ENCODE measurements around the gene ACP6.

Gene ACP6

DNA sequence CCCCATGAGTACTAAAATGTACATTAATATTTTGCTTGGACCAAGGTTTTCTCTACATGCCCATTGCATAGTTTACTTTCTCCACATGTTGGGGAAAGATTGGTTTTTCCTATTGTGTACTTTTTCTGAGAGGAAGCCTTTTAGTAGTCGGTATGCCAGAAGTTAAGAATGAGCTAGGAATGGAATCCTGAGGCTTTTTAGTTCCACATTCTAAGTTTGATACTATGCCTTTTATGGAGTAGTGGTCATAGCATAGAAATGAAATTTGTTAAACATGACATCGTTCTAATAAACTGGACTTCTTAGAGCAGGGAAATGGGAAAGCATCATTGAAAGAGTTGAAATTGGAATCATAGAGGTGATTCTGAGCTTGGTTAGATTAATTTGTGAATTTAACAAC lies 64.7 kb downstream of the ACP6 start:
- Histone ChIP-seq H3K4me3 (ENCODE audit: control insufficient read depth in 1 of 7, extremely low read depth in 1 of 7, insufficient read depth in 4 of 7, low read depth in 2 of 7, low read length in 6 of 7) (no peak overlapping the region), H3K36me3 (ENCODE audit: control insufficient read depth in 4 of 4, insufficient read depth in 4 of 4, low read length in 3 of 4) (peaks cover 5 to 10% (median 7%) of the 10 kb centered on the region in 4 experiments), H3K9me3 (ENCODE audit: control extremely low read depth in 1 of 5, control insufficient read depth in 4 of 5, insufficient read depth in 2 of 5, low read depth in 1 of 5, low read length in 4 of 5) (no peaks in the 10 kb centered on the region), H3K4me1 (ENCODE audit: control extremely low read depth in 1 of 4, control insufficient read depth in 4 of 4, insufficient read depth in 4 of 4, low read length in 3 of 4) (peaks cover 2 to 6% (median 5%) of the 10 kb centered on the region in 4 experiments), H3K27me3 (replicated peaks in 2 of 5; ENCODE audit: control insufficient read depth in 4 of 5, insufficient read depth in 5 of 5, low read length in 4 of 5) (no peaks in the 10 kb centered on the region), H3K27ac (ENCODE audit: insufficient read depth in 1 of 2, low read depth in 1 of 2, low read length in 2 of 2, poor library complexity in 1 of 2, severe bottlenecking in 2 of 2) (no peak overlapping the region)
- ChIA-PET CTCF (interaction anchor here (0.8 to 2.5 kb wide), 3 partner anchors 21 to 38 kb away, joined by 3 to 8 read pairs (median 4); no protein-coding TSS in a partner anchor), POLR2A (no interaction called here)
- WGBS (ENCODE audit: insufficient coverage): 100% methylated on average over 2 of the region's 2 CpGs
- no peak for DNase-seq

DNA sequence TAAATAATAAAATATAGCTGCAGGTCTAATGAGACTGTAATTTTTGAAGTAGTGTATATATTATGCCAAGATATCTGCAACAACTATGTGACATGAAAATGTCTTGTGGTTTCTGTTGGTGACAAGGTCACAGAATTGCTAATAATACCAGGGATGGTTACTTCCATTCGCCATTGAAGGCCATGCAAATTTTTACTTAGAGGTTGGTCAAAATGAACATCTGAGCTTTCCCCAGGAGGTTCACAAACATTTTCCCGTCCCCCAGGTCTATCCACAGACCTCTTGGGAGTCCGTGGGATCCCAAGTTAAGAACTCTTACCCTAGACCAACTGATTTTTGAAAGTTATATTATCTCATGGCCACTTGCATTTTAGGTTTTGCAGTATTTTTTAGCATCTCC lies 66.3 kb downstream of the ACP6 start:
- Histone ChIP-seq H3K27ac (ENCODE audit: insufficient read depth in 1 of 2, low read depth in 1 of 2, low read length in 2 of 2, poor library complexity in 1 of 2, severe bottlenecking in 2 of 2) (no peak overlapping the region), H3K4me3 (ENCODE audit: control insufficient read depth in 1 of 7, extremely low read depth in 1 of 7, insufficient read depth in 4 of 7, low read depth in 2 of 7, low read length in 6 of 7) (no peak overlapping the region), H3K9me3 (ENCODE audit: control extremely low read depth in 1 of 5, control insufficient read depth in 4 of 5, insufficient read depth in 2 of 5, low read depth in 1 of 5, low read length in 4 of 5) (no peaks in the 10 kb centered on the region), H3K36me3 (ENCODE audit: control insufficient read depth in 4 of 4, insufficient read depth in 4 of 4, low read length in 3 of 4) (peaks cover 5 to 10% (median 7%) of the 10 kb centered on the region in 4 experiments), H3K4me1 (ENCODE audit: control extremely low read depth in 1 of 4, control insufficient read depth in 4 of 4, insufficient read depth in 4 of 4, low read length in 3 of 4) (peaks cover 7 to 13% (median 9%) of the 10 kb centered on the region in 4 experiments), H3K27me3 (replicated peaks in 2 of 5; ENCODE audit: control insufficient read depth in 4 of 5, insufficient read depth in 5 of 5, low read length in 4 of 5) (peaks cover 0 to 3% (median 0%) of the 10 kb centered on the region in 5 experiments)
- 94% methylated on average over 3 of the region's 3 CpGs for WGBS (ENCODE audit: insufficient coverage)
- ChIA-PET CTCF (no interaction called here), POLR2A (no interaction called here)
- no peak for DNase-seq

DNA sequence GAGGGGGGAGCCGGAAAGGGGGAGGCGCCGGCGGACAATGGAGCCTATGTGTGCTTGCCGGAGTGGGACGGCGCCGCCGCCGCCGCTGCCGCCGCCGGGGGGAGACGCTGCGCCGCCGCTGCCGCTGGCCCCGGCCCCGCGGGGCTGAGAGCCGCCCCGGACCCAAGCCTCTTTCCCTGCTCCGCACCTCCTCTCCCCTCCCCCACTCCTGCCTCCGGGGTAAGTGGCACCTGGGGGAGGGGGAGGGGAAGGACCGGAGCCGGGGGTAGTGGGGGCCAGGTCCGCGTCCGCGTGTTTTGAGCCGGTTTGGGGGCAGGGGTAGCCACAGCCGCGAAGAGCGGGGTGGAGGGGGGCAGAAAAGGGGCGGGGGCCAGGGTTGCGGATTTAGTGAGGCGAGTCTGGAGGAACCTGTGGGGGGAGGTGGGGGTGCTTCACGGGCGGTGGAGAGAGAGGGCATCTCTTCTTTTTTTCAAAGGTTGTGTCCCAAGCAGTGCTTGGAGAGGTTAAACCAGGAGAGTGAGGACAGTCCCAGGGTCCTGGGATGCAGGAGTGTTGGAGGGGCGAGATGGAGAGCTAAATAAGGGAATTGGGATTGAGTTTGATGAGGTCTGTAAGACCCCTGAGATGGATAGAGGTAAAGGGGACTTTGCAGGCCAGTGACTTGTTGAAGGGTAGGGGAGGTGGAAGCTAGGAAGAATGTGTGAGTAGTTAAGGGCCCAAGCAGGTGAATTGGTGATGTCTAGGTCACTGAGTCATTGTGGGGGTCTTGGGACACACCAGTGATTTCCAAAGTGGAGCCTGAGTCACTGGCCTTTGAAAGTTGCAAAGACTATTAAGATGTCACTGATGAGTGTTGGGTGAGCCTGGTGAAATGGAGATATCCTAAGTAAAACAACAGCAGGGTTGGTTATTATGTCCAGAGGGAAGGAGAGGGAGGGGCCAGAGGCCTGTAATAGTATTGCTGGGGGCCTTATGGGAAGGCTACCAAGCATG lies 69.9 kb downstream of the ACP6 start:
- WGBS (ENCODE audit: insufficient coverage): 1% methylated on average over 15 of the region's 42 CpGs
- Histone ChIP-seq H3K27me3 (replicated peaks in 2 of 5; ENCODE audit: control insufficient read depth in 4 of 5, insufficient read depth in 5 of 5, low read length in 4 of 5) (peaks cover 3 to 21% (median 6%) of the 10 kb centered on the region in 5 experiments), H3K9me3 (ENCODE audit: control extremely low read depth in 1 of 5, control insufficient read depth in 4 of 5, insufficient read depth in 2 of 5, low read depth in 1 of 5, low read length in 4 of 5) (no peaks in the 10 kb centered on the region), H3K27ac (ENCODE audit: insufficient read depth in 1 of 2, low read depth in 1 of 2, low read length in 2 of 2, poor library complexity in 1 of 2, severe bottlenecking in 2 of 2) (no peak overlapping the region), H3K4me3 (ENCODE audit: control insufficient read depth in 1 of 7, extremely low read depth in 1 of 7, insufficient read depth in 4 of 7, low read depth in 2 of 7, low read length in 6 of 7) (peak overlapping the region; percentile 49 to 80 (median 70)), H3K36me3 (ENCODE audit: control insufficient read depth in 4 of 4, insufficient read depth in 4 of 4, low read length in 3 of 4) (peaks cover 0 to 2% (median 0%) of the 10 kb centered on the region in 4 experiments), H3K4me1 (ENCODE audit: control extremely low read depth in 1 of 4, control insufficient read depth in 4 of 4, insufficient read depth in 4 of 4, low read length in 3 of 4) (peaks cover 7 to 18% (median 17%) of the 10 kb centered on the region in 4 experiments)
- POLR2A ChIA-PET: interaction anchor here (0.6 to 1.1 kb wide), 2 partner anchors 10 to 60 kb away, joined by 3 to 5 read pairs; partner anchors contain the start of gene BCL9
- CTCF ChIA-PET: interaction anchor here (1.0 to 3.3 kb wide), 4 partner anchors 27 to 67 kb away, joined by 3 to 10 read pairs (median 3); partner anchors contain the start of gene BCL9
- DNase-seq: peak; percentile 9 to 74 (median 70)

DNA sequence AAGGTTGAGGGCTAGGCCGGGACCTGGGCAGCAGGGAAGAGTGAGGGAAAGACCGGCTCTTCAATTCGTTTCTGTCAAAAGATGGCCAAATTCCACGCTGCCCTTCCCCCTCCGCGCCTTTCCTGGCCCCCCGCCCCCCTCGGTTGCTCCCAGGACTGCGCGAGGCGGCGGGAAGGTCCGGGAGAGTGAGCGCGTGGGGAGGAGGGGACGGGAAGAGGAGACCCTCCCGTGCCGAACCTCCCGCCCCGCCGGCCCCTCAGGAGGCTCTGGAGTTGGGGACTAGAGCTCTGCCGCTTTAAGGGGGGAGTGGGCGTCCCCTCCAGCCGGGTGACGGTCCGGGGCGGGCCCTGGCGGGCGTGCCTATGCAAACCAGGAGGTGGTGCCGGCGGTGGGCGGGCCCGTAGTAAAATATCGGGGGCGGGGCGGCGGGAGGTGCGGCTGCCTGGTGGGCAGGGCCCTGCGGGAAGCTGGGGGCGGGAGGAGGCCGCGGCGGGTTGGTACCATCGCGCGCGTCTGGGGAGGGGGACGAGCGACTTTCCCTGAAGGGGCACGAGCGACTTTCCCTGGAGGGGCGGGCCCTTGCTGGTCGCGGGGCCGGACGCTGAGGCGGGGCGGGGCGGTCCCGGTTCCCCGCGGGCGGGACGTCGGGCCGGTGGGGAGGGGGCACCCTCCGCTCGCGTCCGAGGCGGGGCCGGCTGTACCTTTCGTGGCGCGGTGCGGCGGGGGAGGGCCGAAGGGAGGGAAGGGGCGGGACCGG lies 70.8 kb downstream of the ACP6 start:
- ChIA-PET POLR2A (interaction anchor here (0.6 to 1.1 kb wide), 3 partner anchors 9 to 107 kb away, joined by 3 to 5 read pairs (median 3); partner anchors contain the start of gene BCL9), CTCF (interaction anchor here (1.0 to 3.3 kb wide), 4 partner anchors 56 to 104 kb away, joined by 3 to 10 read pairs (median 4); partner anchors contain the start of gene BCL9)
- Histone ChIP-seq H3K27ac (ENCODE audit: insufficient read depth in 1 of 2, low read depth in 1 of 2, low read length in 2 of 2, poor library complexity in 1 of 2, severe bottlenecking in 2 of 2) (no peak overlapping the region), H3K4me3 (ENCODE audit: control insufficient read depth in 1 of 7, extremely low read depth in 1 of 7, insufficient read depth in 4 of 7, low read depth in 2 of 7, low read length in 6 of 7) (peak overlapping the region; percentile 52 to 94 (median 80)), H3K9me3 (ENCODE audit: control extremely low read depth in 1 of 5, control insufficient read depth in 4 of 5, insufficient read depth in 2 of 5, low read depth in 1 of 5, low read length in 4 of 5) (no peaks in the 10 kb centered on the region), H3K4me1 (ENCODE audit: control extremely low read depth in 1 of 4, control insufficient read depth in 4 of 4, insufficient read depth in 4 of 4, low read length in 3 of 4) (peaks cover 7 to 18% (median 17%) of the 10 kb centered on the region in 4 experiments), H3K27me3 (replicated peaks in 2 of 5; ENCODE audit: control insufficient read depth in 4 of 5, insufficient read depth in 5 of 5, low read length in 4 of 5) (peaks cover 3 to 21% (median 6%) of the 10 kb centered on the region in 5 experiments), H3K36me3 (ENCODE audit: control insufficient read depth in 4 of 4, insufficient read depth in 4 of 4, low read length in 3 of 4) (no peaks in the 10 kb centered on the region)
- under 1% methylated on average over 27 of the region's 80 CpGs for WGBS (ENCODE audit: insufficient coverage)
- peak; percentile 95 to 99 (median 98) for DNase-seq

DNA sequence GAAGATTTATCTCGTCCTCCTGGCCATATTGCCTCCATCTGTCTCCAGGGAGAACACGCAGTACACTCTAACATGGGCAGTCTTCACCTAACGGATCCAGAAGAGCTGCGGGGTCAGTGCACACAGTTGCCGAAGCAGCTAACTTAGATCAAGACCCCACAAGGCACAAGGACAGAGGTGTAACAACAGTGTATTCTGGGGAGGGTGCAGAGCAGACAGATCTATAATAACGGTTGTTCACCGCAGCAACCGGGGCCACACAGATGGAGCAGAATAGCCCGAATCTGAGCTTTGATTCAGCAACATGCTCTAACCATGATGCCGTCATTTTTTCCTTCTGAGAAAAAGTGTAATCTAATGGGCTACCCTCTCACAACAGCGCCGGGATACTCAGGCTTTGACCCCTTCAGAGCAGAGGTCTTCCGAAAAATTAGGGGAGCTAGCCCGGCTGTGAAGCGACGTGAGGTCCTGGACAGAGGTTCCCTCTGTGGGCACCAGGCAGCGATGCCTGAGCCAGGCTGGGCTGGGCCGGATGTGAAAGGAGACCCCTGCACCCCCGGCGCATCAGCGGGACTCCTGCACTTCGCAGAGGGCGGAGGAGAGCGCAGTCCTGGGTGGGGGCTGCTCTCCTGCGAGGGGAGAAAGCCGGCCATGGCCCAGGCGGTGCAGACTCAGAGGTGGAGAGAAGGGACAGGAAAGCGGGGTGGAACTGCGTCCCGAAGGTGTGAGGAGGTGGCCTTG lies 71.5 kb downstream of the ACP6 start:
- POLR2A ChIA-PET: interaction anchor here (0.7 kb wide), 1 partner anchor 106 kb away, joined by 3 read pairs; no protein-coding TSS in a partner anchor
- WGBS (ENCODE audit: insufficient coverage): 7% methylated on average over 29 of the region's 30 CpGs
- Histone ChIP-seq H3K4me1 (ENCODE audit: control extremely low read depth in 1 of 4, control insufficient read depth in 4 of 4, insufficient read depth in 4 of 4, low read length in 3 of 4) (peaks cover 7 to 18% (median 16%) of the 10 kb centered on the region in 4 experiments), H3K4me3 (ENCODE audit: control insufficient read depth in 1 of 7, extremely low read depth in 1 of 7, insufficient read depth in 4 of 7, low read depth in 2 of 7, low read length in 6 of 7) (peak overlapping the region; percentile 52 to 94 (median 80)), H3K36me3 (ENCODE audit: control insufficient read depth in 4 of 4, insufficient read depth in 4 of 4, low read length in 3 of 4) (no peaks in the 10 kb centered on the region), H3K27ac (ENCODE audit: insufficient read depth in 1 of 2, low read depth in 1 of 2, low read length in 2 of 2, poor library complexity in 1 of 2, severe bottlenecking in 2 of 2) (no peak overlapping the region), H3K27me3 (replicated peaks in 2 of 5; ENCODE audit: control insufficient read depth in 4 of 5, insufficient read depth in 5 of 5, low read length in 4 of 5) (peaks cover 3 to 21% (median 6%) of the 10 kb centered on the region in 5 experiments), H3K9me3 (ENCODE audit: control extremely low read depth in 1 of 5, control insufficient read depth in 4 of 5, insufficient read depth in 2 of 5, low read depth in 1 of 5, low read length in 4 of 5) (no peaks in the 10 kb centered on the region)
- DNase-seq: peak in 2 of 3 donors; percentile 57 to 66
- CTCF ChIA-PET: interaction anchor here (0.8 to 3.3 kb wide), 5 partner anchors 41 to 103 kb away, joined by 3 to 10 read pairs (median 3); partner anchors contain the start of gene BCL9

DNA sequence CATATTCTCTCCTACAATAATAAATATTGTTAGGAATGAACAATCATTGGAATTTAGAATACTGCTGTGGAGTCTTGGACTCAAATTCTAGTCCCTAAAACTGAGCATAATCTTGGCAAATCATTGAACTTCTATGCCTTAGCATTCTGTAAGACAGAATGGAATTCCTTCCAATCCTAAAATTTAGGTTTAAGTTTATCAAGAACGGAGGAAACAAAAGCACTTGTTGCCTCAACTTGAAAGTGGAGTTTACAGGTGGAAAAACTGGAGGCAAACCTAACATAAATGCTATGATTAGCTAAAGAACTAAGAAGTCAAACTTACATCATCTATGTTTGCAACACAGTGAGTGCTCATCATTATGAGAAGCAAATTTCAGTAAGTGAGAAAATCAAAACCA lies 73.3 kb downstream of the ACP6 start:
- WGBS (ENCODE audit: insufficient coverage): 100% methylated on average over 1 of the region's 1 CpG
- Histone ChIP-seq H3K27me3 (replicated peaks in 2 of 5; ENCODE audit: control insufficient read depth in 4 of 5, insufficient read depth in 5 of 5, low read length in 4 of 5) (peaks cover 3 to 21% (median 6%) of the 10 kb centered on the region in 5 experiments), H3K36me3 (ENCODE audit: control insufficient read depth in 4 of 4, insufficient read depth in 4 of 4, low read length in 3 of 4) (no peaks in the 10 kb centered on the region), H3K27ac (ENCODE audit: insufficient read depth in 1 of 2, low read depth in 1 of 2, low read length in 2 of 2, poor library complexity in 1 of 2, severe bottlenecking in 2 of 2) (no peak overlapping the region), H3K9me3 (ENCODE audit: control extremely low read depth in 1 of 5, control insufficient read depth in 4 of 5, insufficient read depth in 2 of 5, low read depth in 1 of 5, low read length in 4 of 5) (peaks cover 0 to 5% (median 4%) of the 10 kb centered on the region in 5 experiments), H3K4me1 (ENCODE audit: control extremely low read depth in 1 of 4, control insufficient read depth in 4 of 4, insufficient read depth in 4 of 4, low read length in 3 of 4) (peaks cover 7 to 18% (median 16%) of the 10 kb centered on the region in 4 experiments), H3K4me3 (ENCODE audit: control insufficient read depth in 1 of 7, extremely low read depth in 1 of 7, insufficient read depth in 4 of 7, low read depth in 2 of 7, low read length in 6 of 7) (no peak overlapping the region)
- POLR2A ChIA-PET: no interaction called here
- CTCF ChIA-PET: interaction anchor here (1.1 to 3.3 kb wide), 4 partner anchors 20 to 61 kb away, joined by 3 to 10 read pairs (median 4); partner anchors contain the start of gene BCL9
- DNase-seq: no peak

Data from common myeloid progenitor, CD34-positive (primary cell).